Keratinocyte (primary cell): ENCODE measurements around the gene UBFD1. TPM values are rescaled to one million over a fixed set of nuclear protein-coding genes. Genes with fewer than 3 reads are reported as not detected.

Source experiments
- DNase-seq: peaks from one replicate; pipeline ENCODE4 v3.0.0-alpha.2; 2011; ENCODE audit warnings: low read depth, missing footprints, low spot score
- FAIRE-seq: peaks from 2 replicates; lab custom pipeline; 2011; peaks lifted over from hg19 to GRCh38; lab: Jason Lieb, UNC
- H2AFZ ChIP-seq: 2 replicates; pipeline ENCODE4 v1.6.0; 2012; ENCODE audit warnings: low read length, control low read depth, inconsistent platforms; ENCODE audit not compliant: control insufficient read depth
- H3K27ac ChIP-seq: 2 replicates; pipeline ENCODE4 v1.5.1; 2011; ENCODE audit warnings: low read length; ENCODE audit not compliant: control insufficient read depth, insufficient read depth
- H3K27me3 ChIP-seq: 3 replicates; pipeline ENCODE4 v1.6.0; 2011; ENCODE audit warnings: low read length; ENCODE audit not compliant: control insufficient read depth, insufficient read depth; ENCODE audit errors: extremely low read depth
- H3K36me3 ChIP-seq, 2 experiments: 2 replicates in 1 of 2; 3 replicates in 1 of 2; pipeline ENCODE4 v1.5.1; 2011; ENCODE audit warnings: low read length in 2 of 2, mild to moderate bottlenecking in 1 of 2; ENCODE audit not compliant: control insufficient read depth in 2 of 2, insufficient read depth in 2 of 2; ENCODE audit errors: extremely low read depth in 1 of 2
- H3K4me1 ChIP-seq: 3 replicates; pipeline ENCODE4 v1.5.1; 2011; ENCODE audit warnings: low read length; ENCODE audit not compliant: control insufficient read depth, insufficient read depth; ENCODE audit errors: extremely low read depth
- H3K4me2 ChIP-seq: 3 replicates; pipeline ENCODE4 v1.6.0; 2011; ENCODE audit warnings: low read depth, low read length; ENCODE audit not compliant: control insufficient read depth, insufficient read depth; ENCODE audit errors: extremely low read depth
- H3K4me3 ChIP-seq, 3 experiments: fragments of 200-600 bp in 1 of 3; sonication (generic) in 1 of 3; 2 replicates in 2 of 3; 3 replicates in 1 of 3; pipeline ENCODE4 v1.5.1; 2011 to 2016; ENCODE audit warnings: low read length in 3 of 3, mild to moderate bottlenecking in 3 of 3, control low read depth in 2 of 3, inconsistent platforms in 1 of 3, low read depth in 1 of 3, mixed read lengths in 1 of 3, mixed run types in 1 of 3, moderate library complexity in 1 of 3; ENCODE audit not compliant: control insufficient read depth in 2 of 3, insufficient read depth in 2 of 3; ENCODE audit errors: extremely low read depth in 1 of 3
- H3K79me2 ChIP-seq: 2 replicates; pipeline ENCODE4 v1.6.0; 2012; ENCODE audit warnings: low read length; ENCODE audit not compliant: control insufficient read depth, insufficient read depth
- H3K9ac ChIP-seq: 3 replicates; pipeline ENCODE4 v1.6.0; 2011; ENCODE audit warnings: low read length; ENCODE audit not compliant: control insufficient read depth, insufficient read depth; ENCODE audit errors: extremely low read depth
- H3K9me1 ChIP-seq: 3 replicates; pipeline ENCODE4 v1.6.0; 2011; ENCODE audit warnings: low read length; ENCODE audit not compliant: control insufficient read depth, insufficient read depth; ENCODE audit errors: extremely low read depth
- H3K9me3 ChIP-seq: 2 replicates; pipeline ENCODE4 v1.5.1; 2012; ENCODE audit warnings: low read depth, low read length; ENCODE audit not compliant: control insufficient read depth
- H4K20me1 ChIP-seq: 3 replicates; pipeline ENCODE4 v1.6.0; 2011; ENCODE audit warnings: low read length; ENCODE audit not compliant: control insufficient read depth, insufficient read depth; ENCODE audit errors: extremely low read depth
- EZH2 ChIP-seq: IDR thresholded peaks from one replicate; pipeline ENCODE4 v1.6.1; 2012; ENCODE audit warnings: inconsistent platforms, mild to moderate bottlenecking, low read length, moderate library complexity
- dilution Hi-C: fragments of 300-500 bp; cut with MboI; formaldehyde crosslinking; loops from one replicate; pipeline ENCODE4 v1.7.0; 2020; ENCODE audit warnings: low sequenced_read_pairs; ENCODE audit not compliant: extremely low pct_ligation_motif_present
- polyA plus RNA-seq, 5 experiments: library from polyadenylated mRNA; depleted of rRNA in 3 of 5; stranded (reverse) in 3 of 5; stranded (forward) in 1 of 5; unstranded in 1 of 5; fragments of >200 nt; gene quantifications; 1 replicate in 1 of 5; 2 replicates in 3 of 5; 3 replicates in 1 of 5; pipeline versions ENCODE4 v1.2.1 to v1.2.3, GENCODE V29; 2011 to 2012; ENCODE audit warnings: missing spikeins in 2 of 5, low read depth in 1 of 5, low replicate concordance in 1 of 5
- TF ChIP-seq, protein P1 (sequence below), 3 experiments: IDR thresholded peaks in 1 of 3; conservative IDR thresholded peaks in 1 of 3; optimal IDR thresholded peaks in 1 of 3; 2 replicates in 2 of 3; 3 replicates in 1 of 3; pipeline versions ENCODE3 to v1.5.1; 2011; ENCODE audit warnings: low read length in 3 of 3, mild to moderate bottlenecking in 3 of 3, moderate library complexity in 2 of 3, control low read depth in 1 of 3, inconsistent platforms in 1 of 3; ENCODE audit not compliant: insufficient read depth in 2 of 3; ENCODE audit errors: extremely low read depth in 1 of 3

UBFD1 gene
- polyA plus RNA-seq, 1 donor (not counting 4 experiments of a cell fraction or from before 2014, with no cell fraction given), result 36.3 TPM

- H3K27ac ChIP-seq, result no peak overlapping the region
- H3K36me3 ChIP-seq, result peaks cover 29 to 32% of the 10 kb centered on the region in 2 experiments
- no peaks in the 10 kb centered on the region for H3K27me3 ChIP-seq
- H3K9ac ChIP-seq, result no peak overlapping the region
- no peaks in the 10 kb centered on the region for H4K20me1 ChIP-seq
- H3K9me1 ChIP-seq, result no peaks in the 10 kb centered on the region
- no peaks in the 10 kb centered on the region for H3K4me1 ChIP-seq
- TF ChIP-seq, protein P1, sequence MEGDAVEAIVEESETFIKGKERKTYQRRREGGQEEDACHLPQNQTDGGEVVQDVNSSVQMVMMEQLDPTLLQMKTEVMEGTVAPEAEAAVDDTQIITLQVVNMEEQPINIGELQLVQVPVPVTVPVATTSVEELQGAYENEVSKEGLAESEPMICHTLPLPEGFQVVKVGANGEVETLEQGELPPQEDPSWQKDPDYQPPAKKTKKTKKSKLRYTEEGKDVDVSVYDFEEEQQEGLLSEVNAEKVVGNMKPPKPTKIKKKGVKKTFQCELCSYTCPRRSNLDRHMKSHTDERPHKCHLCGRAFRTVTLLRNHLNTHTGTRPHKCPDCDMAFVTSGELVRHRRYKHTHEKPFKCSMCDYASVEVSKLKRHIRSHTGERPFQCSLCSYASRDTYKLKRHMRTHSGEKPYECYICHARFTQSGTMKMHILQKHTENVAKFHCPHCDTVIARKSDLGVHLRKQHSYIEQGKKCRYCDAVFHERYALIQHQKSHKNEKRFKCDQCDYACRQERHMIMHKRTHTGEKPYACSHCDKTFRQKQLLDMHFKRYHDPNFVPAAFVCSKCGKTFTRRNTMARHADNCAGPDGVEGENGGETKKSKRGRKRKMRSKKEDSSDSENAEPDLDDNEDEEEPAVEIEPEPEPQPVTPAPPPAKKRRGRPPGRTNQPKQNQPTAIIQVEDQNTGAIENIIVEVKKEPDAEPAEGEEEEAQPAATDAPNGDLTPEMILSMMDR (optimal IDR thresholded peaks at IDR 0.05 in 1 of 3, IDR thresholded peaks at IDR 0.05 in 1 of 3, conservative IDR thresholded peaks at IDR 0.05 in 1 of 3; ENCODE audit: extremely low read depth in 1 of 3, insufficient read depth in 2 of 3, low read length in 3 of 3), result no peak
- TF ChIP-seq EZH2, result no peak
- H3K9me3 ChIP-seq, result no peaks in the 10 kb centered on the region
- no peak overlapping the region for H3K4me2 ChIP-seq
- H2AFZ ChIP-seq, result no peak overlapping the region
- FAIRE-seq (no peak), DNase-seq (no peak)
- no peak overlapping the region for H3K4me3 ChIP-seq
- dilution Hi-C loops, result no loop called here
- no peaks in the 10 kb centered on the region for H3K79me2 ChIP-seq
Measured at GRCh38 chr16:23528644-23529310, 28.8 kb upstream of the UBFD1 start.

DNA sequence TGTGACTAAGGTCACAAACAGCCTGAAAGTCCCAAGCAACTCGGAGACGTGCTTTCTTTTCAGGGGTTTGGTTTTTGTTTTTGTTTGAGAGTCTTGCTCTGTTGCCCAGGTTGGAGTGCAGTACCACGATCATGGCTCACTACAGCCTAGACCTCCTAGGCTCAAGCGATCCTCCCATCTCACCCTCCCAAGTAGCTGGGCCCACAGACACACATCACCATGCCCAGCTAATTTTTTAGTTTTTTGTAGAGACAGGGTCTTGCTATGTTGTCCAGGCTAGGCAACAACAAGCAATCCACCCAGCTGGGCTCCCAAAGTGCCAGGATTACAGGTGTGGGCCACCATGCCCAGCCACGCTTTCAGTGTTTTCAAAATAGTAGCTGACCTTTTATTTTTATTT, 27.5 kb upstream of the UBFD1 start:
- H4K20me1 ChIP-seq, result no peaks in the 10 kb centered on the region
- H3K9ac ChIP-seq, result no peak overlapping the region
- no peak overlapping the region for H2AFZ ChIP-seq
- H3K27ac ChIP-seq, result no peak overlapping the region
- H3K9me1 ChIP-seq, result no peaks in the 10 kb centered on the region
- H3K9me3 ChIP-seq, result no peaks in the 10 kb centered on the region
- dilution Hi-C loops, result no loop called here
- H3K4me2 ChIP-seq, result no peak overlapping the region
- no peak for FAIRE-seq
- no peaks in the 10 kb centered on the region for H3K79me2 ChIP-seq
- no peaks in the 10 kb centered on the region for H3K27me3 ChIP-seq
- no peak for TF ChIP-seq EZH2
- TF ChIP-seq, protein P1 (optimal IDR thresholded peaks at IDR 0.05 in 1 of 3, IDR thresholded peaks at IDR 0.05 in 1 of 3, conservative IDR thresholded peaks at IDR 0.05 in 1 of 3; ENCODE audit: extremely low read depth in 1 of 3, insufficient read depth in 2 of 3, low read length in 3 of 3), result no peak
- no peaks in the 10 kb centered on the region for H3K4me1 ChIP-seq
- peaks cover 32% of the 10 kb centered on the region in 2 experiments for H3K36me3 ChIP-seq
- no peak for DNase-seq
- no peak overlapping the region for H3K4me3 ChIP-seq
